Caki2 (cell line): ENCODE results near the gene TMEM134. TPM values are rescaled to one million over a fixed set of nuclear protein-coding genes. Genes with fewer than 3 reads are reported as not detected.
"Not testable (repeated sequence)": the region's sequence is repeated elsewhere in the genome, so short reads cannot be mapped to it uniquely, and the experiment has no call there.

Experiments
- DNase-seq: peaks from one replicate; pipeline ENCODE4 v3.0.0-alpha.2; 2015; ENCODE audit warnings: low read depth
- in situ Hi-C: cut with HindIII; loops from 2 replicates; pipeline ENCODE4 v1.10.0; 2016; ENCODE audit warnings: low sequenced_read_pairs, low pct_unique_long_range_greater_than_20kb, mixed read lengths
- total RNA-seq: library from RNA; depleted of rRNA; stranded (reverse); fragments of >200 nt; shearing (Covaris generic); gene quantifications from 2 replicates; pipeline ENCODE4 v1.2.3, GENCODE V29; 2014; ENCODE audit warnings: low replicate concordance

The TMEM134 gene
- total RNA-seq, 1 experiment from 2014 or later, result 100 TPM

DNA sequence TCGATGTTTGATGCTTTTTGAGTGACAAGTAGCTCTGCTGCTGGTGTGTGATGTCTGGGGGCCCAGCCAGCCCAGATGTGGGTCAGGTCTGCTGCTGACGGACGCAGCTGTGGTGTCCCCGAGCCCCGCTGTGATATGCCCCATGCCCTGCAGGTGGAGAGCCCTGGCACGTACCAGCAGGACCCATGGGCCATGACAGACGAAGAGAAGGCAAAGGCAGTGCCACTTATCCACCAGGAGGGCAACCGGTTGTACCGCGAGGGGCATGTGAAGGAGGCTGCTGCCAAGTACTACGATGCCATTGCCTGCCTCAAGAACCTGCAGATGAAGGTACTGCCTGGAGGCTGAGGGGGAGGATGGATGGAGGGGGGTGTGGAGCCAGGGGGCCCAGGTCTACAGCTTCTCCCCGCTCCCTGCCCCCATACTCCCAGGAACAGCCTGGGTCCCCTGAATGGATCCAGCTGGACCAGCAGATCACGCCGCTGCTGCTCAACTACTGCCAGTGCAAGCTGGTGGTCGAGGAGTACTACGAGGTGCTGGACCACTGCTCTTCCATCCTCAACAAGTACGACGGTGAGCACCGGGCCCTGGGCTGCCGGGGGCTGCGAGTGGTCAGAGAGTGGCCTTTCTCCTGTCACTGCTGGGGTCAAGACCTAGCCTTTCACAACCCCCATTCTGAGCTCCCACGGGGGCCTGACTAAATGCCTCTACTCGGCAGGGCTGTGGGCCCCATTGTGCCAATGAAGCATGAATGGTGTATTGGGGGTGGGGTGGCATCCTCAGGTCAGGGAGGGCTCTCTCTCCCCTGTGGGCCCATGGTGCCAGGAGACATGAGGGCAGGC, 21.1 kb upstream of the TMEM134 start:
- no peak for DNase-seq
- in situ Hi-C loops, result no loop called here

DNA sequence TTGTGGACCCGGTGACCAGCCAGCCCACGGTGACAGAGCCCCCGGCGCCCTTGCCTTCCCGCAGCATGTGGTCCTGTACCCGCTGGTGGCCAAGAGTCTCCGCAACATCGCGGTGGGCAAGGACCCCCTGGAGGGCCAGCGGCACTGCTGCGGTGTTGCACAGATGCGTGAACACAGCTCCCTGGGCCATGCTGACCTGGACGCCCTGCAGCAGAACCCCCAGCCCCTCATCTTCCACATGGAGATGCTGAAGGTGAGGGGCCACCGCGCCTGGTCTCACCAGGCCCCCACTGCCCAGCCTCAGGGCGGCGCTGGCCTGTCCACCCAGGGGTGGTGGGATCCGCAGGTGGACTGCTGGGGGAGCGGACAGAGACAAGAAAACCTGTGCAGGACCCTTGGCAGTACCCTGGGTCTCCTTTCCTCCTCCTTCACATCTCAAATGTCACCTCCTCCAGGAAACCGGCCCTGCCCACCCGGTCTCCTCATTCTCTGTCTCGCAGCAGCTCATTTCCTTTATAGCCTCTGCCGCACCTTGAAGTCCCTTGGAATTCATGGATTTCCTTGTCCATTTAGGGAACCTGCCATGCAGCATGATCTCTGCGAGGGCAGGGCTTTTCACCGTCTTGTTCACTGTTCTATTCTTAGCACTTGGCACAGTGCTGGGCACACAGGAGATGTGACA, 20.3 kb upstream of the TMEM134 start:
- no peak for DNase-seq
- in situ Hi-C loops, result no loop called here

DNA sequence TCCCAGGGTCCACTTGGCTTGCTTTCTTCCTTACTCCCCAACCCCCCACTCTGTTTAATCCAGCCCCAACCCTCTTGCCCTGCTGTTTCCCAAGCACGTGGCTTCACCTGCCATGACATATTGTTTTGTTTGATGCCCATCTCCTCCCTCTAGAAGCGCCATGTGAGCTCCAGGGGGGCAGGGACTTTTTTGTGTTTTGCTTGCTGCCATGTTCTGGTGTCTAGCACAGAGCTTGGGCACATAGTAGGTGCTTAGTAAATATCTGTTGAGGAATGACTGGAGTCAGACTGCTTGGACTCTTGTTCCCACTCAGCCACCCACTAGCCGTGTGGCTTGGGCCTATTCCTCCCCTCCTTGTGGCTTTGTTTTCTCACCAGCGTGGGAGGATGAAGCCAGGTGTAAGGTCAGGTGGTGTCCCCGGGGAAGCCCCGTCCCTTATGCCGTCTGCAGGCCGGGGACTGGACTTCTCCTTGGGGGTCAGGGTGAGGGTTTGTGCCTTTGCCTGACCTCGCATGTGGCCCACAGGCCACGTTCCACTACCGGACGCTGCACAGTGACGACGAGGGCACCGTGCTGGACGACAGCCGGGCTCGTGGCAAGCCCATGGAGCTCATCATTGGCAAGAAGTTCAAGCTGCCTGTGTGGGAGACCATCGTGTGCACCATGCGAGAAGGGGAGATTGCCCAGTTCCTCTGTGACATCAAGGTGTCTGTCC, 17.6 kb upstream of the TMEM134 start:
- in situ Hi-C loops, result no loop called here
- no peak for DNase-seq

DNA sequence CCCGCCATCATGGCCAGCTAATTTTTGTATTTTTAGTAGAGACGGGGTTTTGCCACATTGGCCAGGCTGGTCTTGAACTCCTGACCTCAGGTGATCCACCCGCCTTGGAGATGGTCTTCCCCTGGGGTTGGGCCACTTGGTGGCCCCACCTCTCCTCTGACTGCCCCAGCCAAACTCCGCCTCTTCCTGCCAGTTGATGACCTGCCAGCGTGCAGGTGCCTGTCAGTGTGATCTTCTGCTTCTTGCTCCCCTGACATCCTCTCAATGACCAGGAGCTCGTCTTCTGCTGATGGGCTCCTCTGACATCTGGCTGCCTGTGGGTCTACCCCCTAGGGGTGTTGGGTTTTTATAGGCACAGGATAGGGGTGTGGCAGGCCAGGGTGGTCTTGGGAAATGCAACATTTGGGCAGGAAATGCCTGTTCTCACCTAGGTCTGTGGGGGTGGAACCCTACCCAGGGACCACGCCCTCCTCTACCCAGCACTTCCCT, 16.9 kb upstream of the TMEM134 start:
- in situ Hi-C loops, DNase-seq: not testable (repeated sequence)

GRCh38 chr11:67484847-67485311, 15.8 kb upstream of the TMEM134 start:
- no peak for DNase-seq
- in situ Hi-C loops, result no loop called here

GRCh38 chr11:67483831-67484665, 15.0 kb upstream of the TMEM134 start:
- DNase-seq, result no peak
- in situ Hi-C loops, result no loop called here

- peak; percentile 94 for DNase-seq
- in situ Hi-C loops, result no loop called here
Measured at GRCh38 chr11:67482827-67483798, 14.1 kb upstream of the TMEM134 start, which contains the start of gene AIP. Gene AIP (plus strand): TSS chr11:67483026. CDS start chr11:67483159, 133 bp downstream.

- DNase-seq, result no peak
- in situ Hi-C loops, result no loop called here
Measured at GRCh38 chr11:67482275-67482826, 13.3 kb upstream of the TMEM134 start.

GRCh38 chr11:67477344-67478050, 8.4 kb upstream of the TMEM134 start:
- in situ Hi-C loops, DNase-seq: not testable (repeated sequence)

DNA sequence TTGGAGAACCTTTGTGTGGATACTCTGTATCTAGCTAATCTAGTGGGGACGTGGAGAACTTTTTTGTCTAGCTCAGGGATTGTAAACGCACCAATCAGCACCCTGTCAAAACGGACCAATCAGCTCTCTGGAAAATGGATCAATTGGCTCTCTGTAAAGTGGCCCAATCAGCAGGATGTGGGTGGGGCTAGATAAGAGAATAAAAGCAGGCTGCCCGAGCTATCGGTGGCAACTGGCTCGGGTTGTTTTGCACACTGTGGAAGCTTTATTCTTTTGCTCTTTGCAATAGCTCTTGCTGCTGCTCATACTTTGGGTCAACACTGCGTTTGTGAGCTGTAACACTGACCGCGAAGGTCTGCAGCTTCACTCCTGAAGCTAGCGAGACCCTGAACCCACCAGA, 7.6 kb upstream of the TMEM134 start:
- in situ Hi-C loops, DNase-seq: not testable (repeated sequence)

GRCh38 chr11:67472882-67473281, 3.8 kb upstream of the TMEM134 start:
- in situ Hi-C loops, result no loop called here
- no peak for DNase-seq

DNA sequence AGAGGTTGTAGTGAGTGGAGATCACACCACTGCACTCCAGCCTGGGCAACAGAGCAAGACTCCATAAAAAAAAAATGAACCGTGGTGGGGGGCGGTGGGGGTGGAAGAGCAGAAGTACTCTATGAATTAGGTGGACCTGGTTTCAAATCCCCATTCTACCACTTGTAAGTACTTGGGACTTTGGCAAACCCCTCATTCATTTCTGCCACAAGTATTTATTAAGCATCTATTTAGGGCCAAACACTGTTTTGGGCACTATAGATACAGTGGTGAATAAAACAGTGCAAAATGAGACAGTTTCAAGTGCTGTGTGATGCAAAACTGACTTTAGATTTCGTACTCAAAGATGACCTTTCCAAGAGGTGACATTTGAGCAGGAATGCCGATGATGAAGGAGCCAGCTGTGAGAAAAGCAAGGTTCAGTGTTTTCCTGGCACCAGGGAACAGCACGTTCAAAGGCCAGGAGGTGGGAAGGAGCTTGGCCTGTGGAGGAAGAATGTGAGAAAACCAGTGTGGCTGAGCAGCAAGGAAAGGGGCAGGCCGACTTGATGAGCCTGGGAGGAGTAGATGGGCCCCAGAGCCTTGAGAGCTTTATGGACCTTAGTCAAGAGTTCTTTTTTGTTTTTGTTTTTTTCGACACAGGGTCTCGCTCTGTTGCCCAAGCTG, 1.4 kb upstream of the TMEM134 start:
- no peak for DNase-seq
- in situ Hi-C loops, result no loop called here

- DNase-seq, result no peak
- in situ Hi-C loops, result no loop called here
Measured at GRCh38 chr11:67469508-67469811, 409 bp upstream of the TMEM134 start.

DNA sequence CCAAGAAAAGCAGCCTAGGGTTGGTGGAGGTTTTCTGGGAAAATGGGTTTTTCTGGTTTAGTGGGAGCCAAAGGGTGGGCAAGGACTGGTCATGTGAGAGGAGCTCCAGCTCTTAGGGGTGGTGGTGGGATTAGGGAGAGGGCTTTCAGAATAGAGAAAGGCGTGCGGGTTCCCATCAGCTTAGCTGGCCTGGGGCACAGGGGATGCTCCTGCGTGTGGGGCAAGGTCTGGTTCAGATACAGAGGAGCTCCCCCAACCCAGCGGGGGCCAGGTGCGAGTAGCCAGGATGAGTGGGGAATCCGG, 644 bp downstream of the TMEM134 start:
- in situ Hi-C loops, result no loop called here
- no peak for DNase-seq

DNA sequence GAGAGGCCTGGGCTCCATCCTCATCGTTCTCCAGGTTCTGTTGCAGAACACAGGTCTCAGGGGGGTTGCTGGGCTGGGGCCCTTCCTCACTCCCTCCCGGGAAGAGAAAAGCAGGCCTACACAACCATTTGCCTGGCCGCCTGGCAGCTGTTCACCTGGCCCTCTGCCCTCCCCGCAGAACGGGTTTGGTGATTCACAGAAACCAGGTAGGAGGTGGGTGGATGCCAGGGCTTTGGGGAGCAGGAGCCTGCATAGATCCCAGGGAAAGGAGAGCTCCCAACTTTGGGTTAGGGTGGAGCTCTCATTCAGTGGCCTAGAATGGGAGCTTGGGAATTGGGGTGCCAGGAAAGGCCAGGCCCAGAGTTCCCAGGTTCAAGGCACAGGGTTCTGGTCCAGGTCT, 995 bp downstream of the TMEM134 start:
- DNase-seq, result no peak
- in situ Hi-C loops, result no loop called here
